HCT116 (cell line): ENCODE measurements around the gene KLHL3. TPM values are rescaled to one million over a fixed set of nuclear protein-coding genes. Genes with fewer than 3 reads are reported as not detected.
A peak's percentile ranks its signal among the peaks of the same experiment; 100 is the strongest.

ENCODE experiments used
- ATAC-seq: fragments of 200-7000 bp; cut with Tn5 transposase; 2 replicates; pipeline ENCODE4 v1.9.1; 2020; ENCODE audit warnings: mild to moderate bottlenecking, moderate library complexity
- BruUV-seq: library from RNA; stranded (reverse); fragments of 400-500 nt; replicated peaks from 2 replicates; lab custom pipeline; 2021; lab: Mats Ljungman, UMichigan
- CTCF ChIA-PET: fragments of 300-600 bp; sonication (Branson Sonifier 250); formaldehyde crosslinking; loops from one replicate; lab custom pipeline; 2021; ENCODE audit warnings: antibody characterized with exemption; lab: Charles Lee
- POLR2A ChIA-PET: fragments of 300-600, 350-600 bp; sonication (Branson Sonifier 250); formaldehyde crosslinking; loops from one replicate; lab custom pipeline; 2021; ENCODE audit warnings: antibody characterized with exemption; lab: Charles Lee
- RAD21 ChIA-PET, 2 experiments: fragments of 300-600 bp; sonication (Branson Sonifier 250); formaldehyde crosslinking; loops; one replicate each; lab custom pipeline; 2023; ENCODE audit warnings: low total read pairs in 2 of 2; ENCODE audit not compliant: uncharacterized antibody in 2 of 2, unreplicated experiment in 2 of 2, low non-redundant PET in 1 of 2; lab: Charles Lee
- DNase-seq: peaks from one replicate; pipeline ENCODE4 v3.0.0-alpha.2; 2010; ENCODE audit warnings: low read depth, low spot score
- H2AFZ ChIP-seq: fragments of 200-600 bp; shearing (Covaris generic), sonication (generic); 2 replicates; pipeline ENCODE4 v1.6.1; 2017; ENCODE audit warnings: low read depth, mixed run types, mixed read lengths, antibody characterized with exemption, low read length; ENCODE audit not compliant: poor library complexity, severe bottlenecking
- H3K27ac ChIP-seq: 2 replicates; pipeline ENCODE4 v1.5.1; 2012; ENCODE audit warnings: low read depth, low read length
- H3K27me3 ChIP-seq: fragments of 200-600 bp; sonication (generic); 2 replicates; pipeline ENCODE4 v1.6.1; 2016; ENCODE audit warnings: mixed run types, low read length, mixed read lengths; ENCODE audit not compliant: insufficient read depth
- H3K36me3 ChIP-seq, 2 experiments: fragments of 200-500 bp in 1 of 2; fragments of 200-600 bp in 1 of 2; sonication (Bioruptor generic) in 1 of 2; sonication (generic) in 1 of 2; 2 replicates each; pipeline versions ENCODE4 v1.5.1 to v1.6.1; 2014 to 2016; ENCODE audit warnings: low read length in 2 of 2, inconsistent platforms in 1 of 2, mixed read lengths in 1 of 2, mixed run types in 1 of 2; ENCODE audit not compliant: insufficient read depth in 2 of 2, control insufficient read depth in 1 of 2
- H3K4me1 ChIP-seq, 2 experiments: fragments of 200-600 bp in 1 of 2; sonication (generic) in 1 of 2; 2 replicates each; pipeline versions ENCODE4 v1.5.1 to v1.6.1; 2012 to 2017; ENCODE audit warnings: low read length in 2 of 2, inconsistent platforms in 1 of 2, mild to moderate bottlenecking in 1 of 2, mixed read lengths in 1 of 2, mixed run types in 1 of 2, moderate library complexity in 1 of 2; ENCODE audit not compliant: insufficient read depth in 2 of 2, control insufficient read depth in 1 of 2
- H3K4me2 ChIP-seq: fragments of 200-600 bp; sonication (generic); 2 replicates; pipeline ENCODE4 v1.6.1; 2017; ENCODE audit warnings: mixed run types, low read length, mixed read lengths
- H3K4me3 ChIP-seq, 2 experiments: fragments of 200-600 bp in 1 of 2; sonication (generic) in 1 of 2; replicated peaks in 1 of 2; 2 replicates each; pipeline ENCODE4 v1.5.1; 2011 to 2016; ENCODE audit warnings: low read length in 2 of 2, control low read depth in 1 of 2, low read depth in 1 of 2, mild to moderate bottlenecking in 1 of 2, mixed read lengths in 1 of 2, mixed run types in 1 of 2
- H3K79me2 ChIP-seq: fragments of 200-600 bp; sonication (generic); 2 replicates; pipeline ENCODE4 v1.6.1; 2017; ENCODE audit warnings: mild to moderate bottlenecking, mixed run types, low read length, moderate library complexity, mixed read lengths; ENCODE audit not compliant: insufficient read depth
- H3K9ac ChIP-seq: fragments of 200-600 bp; sonication (generic); 2 replicates; pipeline ENCODE4 v1.6.1; 2016; ENCODE audit warnings: low read length, mixed read lengths
- H3K9me2 ChIP-seq: fragments of 200-600 bp; sonication (generic), shearing (Covaris generic); 2 replicates; pipeline ENCODE4 v1.6.1; 2017; ENCODE audit warnings: mixed run types, mild to moderate bottlenecking, moderate library complexity; ENCODE audit not compliant: insufficient read depth
- H3K9me3 ChIP-seq, 2 experiments: fragments of 200-500 bp in 1 of 2; fragments of 200-600 bp in 1 of 2; sonication (Bioruptor generic) in 1 of 2; sonication (generic) in 1 of 2; 2 replicates each; pipeline ENCODE4 v1.6.1; 2014 to 2017; ENCODE audit warnings: low read length in 2 of 2, mixed read lengths in 2 of 2, inconsistent platforms in 1 of 2, low read depth in 1 of 2, mild to moderate bottlenecking in 1 of 2, mixed run types in 1 of 2, moderate library complexity in 1 of 2; ENCODE audit not compliant: control insufficient read depth in 1 of 2, insufficient read depth in 1 of 2
- H4K20me1 ChIP-seq: fragments of 200-600 bp; sonication (generic), shearing (Covaris generic); 2 replicates; pipeline ENCODE4 v1.6.1; 2017; ENCODE audit warnings: mixed run types, mild to moderate bottlenecking, moderate library complexity; ENCODE audit not compliant: insufficient read depth
- CBX3 ChIP-seq: IDR thresholded peaks from 2 replicates; pipeline ENCODE4 v1.6.1; 2012; ENCODE audit warnings: low read depth
- ELF1 ChIP-seq: IDR thresholded peaks from 2 replicates; pipeline ENCODE4 v1.6.1; 2012; ENCODE audit warnings: low read depth, borderline replicate concordance
- RAD21 ChIP-seq: IDR thresholded peaks from 2 replicates; pipeline ENCODE4 v1.6.1; 2012; ENCODE audit warnings: low read depth, mild to moderate bottlenecking
- REST ChIP-seq: IDR thresholded peaks from 2 replicates; pipeline ENCODE4 v1.6.1; 2012; ENCODE audit warnings: low read depth
- YY1 ChIP-seq: IDR thresholded peaks from 2 replicates; pipeline ENCODE4 v1.6.1; 2011; ENCODE audit warnings: low read length, low read depth, moderate library complexity, mild to moderate bottlenecking; ENCODE audit not compliant: insufficient replicate concordance; ENCODE audit errors: extremely low read depth
- ZNF274 ChIP-seq: fragments of 200-500 bp; sonication (Bioruptor generic); IDR thresholded peaks from 2 replicates; pipeline ENCODE4 v1.6.1; 2014; ENCODE audit warnings: mild to moderate bottlenecking, low read depth, low read length, inconsistent platforms
- intact Hi-C: fragments of 100-400 bp; cut with micrococcal nuclease; formaldehyde crosslinking; loops from 2 replicates; pipeline ENCODE4 v1.10.0; 2022
- total RNA-seq: library from RNA; stranded (reverse); gene quantifications from one replicate; pipeline ENCODE4 v1.2.1, GENCODE V29; 2021; ENCODE audit not compliant: unreplicated experiment

KLHL3 gene
- total RNA-seq, 1 experiment from 2014 or later, result not detected

- DNase-seq (no peak), ATAC-seq (no peak)
- Histone ChIP-seq H3K4me1 (no peaks in the 10 kb centered on the region), H3K36me3 (no peaks in the 10 kb centered on the region), H3K4me3 (no peak overlapping the region), H3K9me2 (no peaks in the 10 kb centered on the region), H4K20me1 (no peaks in the 10 kb centered on the region), H3K4me2 (no peak overlapping the region), H2AFZ (no peak overlapping the region), H3K27ac (no peak overlapping the region), H3K27me3 (peaks cover 64% of the 10 kb centered on the region), H3K79me2 (no peaks in the 10 kb centered on the region), H3K9ac (no peak overlapping the region), H3K9me3 (no peaks in the 10 kb centered on the region)
- TF ChIP-seq YY1, result no peak
- TF ChIP-seq ZNF274, result no peak
- TF ChIP-seq ELF1, result no peak
- TF ChIP-seq RAD21, result no peak
- POLR2A ChIA-PET, result no interaction called here
- RAD21 ChIA-PET, result no interaction called here
- CTCF ChIA-PET, result no interaction called here
- intact Hi-C loops, result no loop called here
- no TSS peak for BruUV-seq
Observed at GRCh38 chr5:137595396-137596079, 140.4 kb downstream of the KLHL3 start.

- Histone ChIP-seq H3K9me2 (no peaks in the 10 kb centered on the region), H3K27ac (no peak overlapping the region), H3K9me3 (no peaks in the 10 kb centered on the region), H3K4me2 (no peak overlapping the region), H3K27me3 (peaks cover 64% of the 10 kb centered on the region), H3K4me1 (no peaks in the 10 kb centered on the region), H2AFZ (no peak overlapping the region), H3K36me3 (no peaks in the 10 kb centered on the region), H4K20me1 (no peaks in the 10 kb centered on the region), H3K4me3 (no peak overlapping the region), H3K79me2 (no peaks in the 10 kb centered on the region), H3K9ac (no peak overlapping the region)
- DNase-seq (no peak), ATAC-seq (no peak)
- intact Hi-C loops, result no loop called here
- peak; percentile 62 for TF ChIP-seq REST
- TF ChIP-seq CBX3, result no peak
- ChIA-PET RAD21 (no interaction called here), CTCF (no interaction called here), POLR2A (no interaction called here)
- BruUV-seq, result no TSS peak
Observed at GRCh38 chr5:137594717-137595116, 141.2 kb downstream of the KLHL3 start.
